K562 (cell line): Measurements from ENCODE around the gene HMGCL. TPM values are rescaled to one million over a fixed set of nuclear protein-coding genes. Genes with fewer than 3 reads are reported as not detected.
A peak's percentile ranks its signal among the peaks of the same experiment; 100 is the strongest.

Experiments used
- NFXL1 ChIP-seq: fragments of 450-650 bp; formaldehyde crosslinking; IDR thresholded peaks from 2 replicates; pipeline ENCODE4 v1.4.0; 2021; ENCODE audit warnings: mild to moderate bottlenecking
- PHB2 ChIP-seq: fragments of 450-650 bp; IDR thresholded peaks from 2 replicates; pipeline ENCODE4 v1.6.1; 2017; ENCODE audit warnings: low read depth
- SMARCA4 ChIP-seq: fragments of 450-650 bp; IDR thresholded peaks from 2 replicates; pipeline ENCODE4 v1.6.1; 2016
- TRIM28 ChIP-seq: fragments of 450-650 bp; IDR thresholded peaks from 2 replicates; pipeline ENCODE4 v1.6.1; 2017
- XRCC5 ChIP-seq: fragments of 200-400 bp; formaldehyde crosslinking; IDR thresholded peaks from 2 replicates; pipeline ENCODE4 v1.6.1; 2017; ENCODE audit warnings: low read depth, mild to moderate bottlenecking, low read length
- ZNF584 ChIP-seq: fragments of 200-800 bp; sonication (Bioruptor generic); IDR thresholded peaks from 2 replicates; pipeline ENCODE4 v1.6.1; 2016; ENCODE audit warnings: low read depth, mild to moderate bottlenecking, missing genetic modification characterization, missing compliant biosample characterization
- ZNF79 ChIP-seq: fragments of 250-450 bp; sonication (Bioruptor Pico); IDR thresholded peaks from 2 replicates; pipeline ENCODE4 v1.4.0; 2020; ENCODE audit warnings: low read depth, mild to moderate bottlenecking, moderate library complexity
- polyA plus RNA-seq, 8 experiments: library from polyadenylated mRNA; depleted of rRNA in 4 of 8; stranded (reverse) in 5 of 8; unstranded in 3 of 8; fragments of >200 nt; fragmentation: Nextera tagmentation in 2 of 8; fragmentation: Illumina TruSeq in 1 of 8; extraction: Ambion mirVana in 2 of 8; extraction: Trizol in 1 of 8; gene quantifications; 2 replicates each; pipeline versions ENCODE4 v1.2.1 to v1.2.3, GENCODE V29; 2011 to 2014; ENCODE audit warnings: inconsistent platforms in 1 of 8, missing spikeins in 1 of 8
- total RNA-seq, 7 experiments: library from RNA; depleted of rRNA in 6 of 7; stranded (reverse); fragments of >200 nt in 6 of 7; fragmentation: Illumina TruSeq in 2 of 7; extraction: Trizol in 2 of 7; gene quantifications; 2 replicates each; pipeline versions ENCODE4 v1.2.1 to v1.2.3, GENCODE V29; 2011 to 2021; ENCODE audit warnings: low replicate concordance in 1 of 7
- TF ChIP-seq, protein P1 (sequence below): fragments of 250-450 bp; sonication (Bioruptor Pico); IDR thresholded peaks from 2 replicates; pipeline ENCODE4 v1.5.0; 2021
- TF ChIP-seq, protein P2 (sequence below): sonication (generic); formaldehyde crosslinking; IDR thresholded peaks from 2 replicates; pipeline ENCODE4 v1.8.0; 2022; ENCODE audit warnings: mild to moderate bottlenecking, missing genetic modification reagents

HMGCL gene
- total and polyA plus RNA-seq, 9 of the 15 experiments (the other 6 are each of a cell fraction or from before 2014, with no cell fraction given), result 18.0 to 82.2 (median 24.2) TPM

DNA sequence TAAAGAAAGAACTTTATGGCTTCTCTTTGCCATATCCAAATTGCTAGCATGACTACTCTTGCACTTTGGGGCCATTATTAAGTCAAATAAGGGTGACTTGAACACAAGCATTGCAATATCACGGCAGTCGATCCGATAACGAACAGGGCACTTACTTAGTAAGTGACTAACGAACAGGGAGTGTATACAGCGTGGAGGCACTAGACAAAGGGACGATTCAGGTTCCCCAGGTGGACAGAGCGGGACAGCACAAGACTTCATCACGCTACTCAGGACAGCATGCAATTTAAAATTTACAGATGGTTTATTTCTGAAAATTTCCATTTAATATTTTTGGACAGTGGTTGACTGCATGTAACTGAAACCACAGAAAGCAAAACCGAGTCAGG lies 52.4 kb downstream of the HMGCL start (continued):
- no peak for TF ChIP-seq NFXL1
- TF ChIP-seq ZNF79, result no peak
- no peak for TF ChIP-seq XRCC5
- no peak for TF ChIP-seq ZNF584
- TF ChIP-seq, protein P1, sequence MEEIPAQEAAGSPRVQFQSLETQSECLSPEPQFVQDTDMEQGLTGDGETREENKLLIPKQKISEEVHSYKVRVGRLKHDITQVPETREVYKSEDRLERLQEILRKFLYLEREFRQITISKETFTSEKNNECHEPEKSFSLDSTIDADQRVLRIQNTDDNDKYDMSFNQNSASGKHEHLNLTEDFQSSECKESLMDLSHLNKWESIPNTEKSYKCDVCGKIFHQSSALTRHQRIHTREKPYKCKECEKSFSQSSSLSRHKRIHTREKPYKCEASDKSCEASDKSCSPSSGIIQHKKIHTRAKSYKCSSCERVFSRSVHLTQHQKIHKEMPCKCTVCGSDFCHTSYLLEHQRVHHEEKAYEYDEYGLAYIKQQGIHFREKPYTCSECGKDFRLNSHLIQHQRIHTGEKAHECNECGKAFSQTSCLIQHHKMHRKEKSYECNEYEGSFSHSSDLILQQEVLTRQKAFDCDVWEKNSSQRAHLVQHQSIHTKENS, result no peak
- TF ChIP-seq SMARCA4, result peak; percentile 16; the same call in 1 of the 2 replicates
- TF ChIP-seq PHB2, result no peak
- TF ChIP-seq, protein P2, sequence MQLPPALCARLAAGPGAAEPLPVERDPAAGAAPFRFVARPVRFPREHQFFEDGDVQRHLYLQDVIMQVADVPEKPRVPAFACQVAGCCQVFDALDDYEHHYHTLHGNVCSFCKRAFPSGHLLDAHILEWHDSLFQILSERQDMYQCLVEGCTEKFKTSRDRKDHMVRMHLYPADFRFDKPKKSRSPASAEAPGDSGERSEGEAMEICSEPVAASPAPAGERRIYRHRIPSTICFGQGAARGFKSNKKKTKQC (CRISPR knock-in tag), result no peak
- TF ChIP-seq TRIM28, result no peak
